ENCODE data around the gene UFD1. TPM values are rescaled to one million over a fixed set of nuclear protein-coding genes. Genes with fewer than 3 reads are reported as not detected.

UFD1 gene
- total RNA-seq, 2 experiments from 2014 or later, result 68.5 to 77.4 TPM

- Mint-ChIP-seq H3K27ac (no peak overlapping the region), H3K36me3 (ENCODE audit: low read depth) (no peaks in the 10 kb centered on the region), H3K4me1 (ENCODE audit: low read depth) (peaks cover 4% of the 10 kb centered on the region), H3K9me3 (peaks cover 3% of the 10 kb centered on the region), H3K27me3 (peaks cover 9% of the 10 kb centered on the region), H3K4me3 (no peak overlapping the region)
- ChIA-PET CTCF (no interaction called here), POLR2A (no interaction called here)
- Histone ChIP-seq H3K27ac (ENCODE audit: low read depth in 1 of 2, low read length in 2 of 2) (no peak overlapping the region), H3K36me3 (ENCODE audit: insufficient read depth, low read length) (no peaks in the 10 kb centered on the region), H3K4me1 (ENCODE audit: insufficient read depth, low read length) (peaks cover 8% of the 10 kb centered on the region), H3K4me3 (ENCODE audit: low read length) (no peak overlapping the region), H3K9me3 (ENCODE audit: control insufficient read depth in 1 of 2, insufficient read depth in 1 of 2, low read length in 2 of 2) (peaks cover 5 to 7% of the 10 kb centered on the region in 2 experiments), H3K27me3 (ENCODE audit: control insufficient read depth in 1 of 2, insufficient read depth in 2 of 2, low read length in 2 of 2) (peaks cover 5 to 8% of the 10 kb centered on the region in 2 experiments)
- intact Hi-C loops (cut with DNase I, micrococcal nuclease), result no loop called here
- ATAC-seq (ENCODE audit: poor library complexity) (no peak), DNase-seq (no peak)
- TF ChIP-seq CTCF (IDR thresholded peaks at IDR 0.05), result no peak
Measured at GRCh38 chr22:19518635-19519034, 39.6 kb upstream of the UFD1 start.

GRCh38 chr22:19517919-19518611, 39.1 kb upstream of the UFD1 start:
- ChIA-PET POLR2A (no interaction called here), CTCF (no interaction called here)
- Histone ChIP-seq H3K36me3 (ENCODE audit: insufficient read depth, low read length) (no peaks in the 10 kb centered on the region), H3K27ac (ENCODE audit: low read depth in 1 of 2, low read length in 2 of 2) (no peak overlapping the region), H3K27me3 (ENCODE audit: control insufficient read depth in 1 of 2, insufficient read depth in 2 of 2, low read length in 2 of 2) (peaks cover 3 to 4% of the 10 kb centered on the region in 2 experiments), H3K4me1 (ENCODE audit: insufficient read depth, low read length) (peaks cover 2% of the 10 kb centered on the region), H3K4me3 (ENCODE audit: low read length) (no peak overlapping the region), H3K9me3 (ENCODE audit: control insufficient read depth in 1 of 2, insufficient read depth in 1 of 2, low read length in 2 of 2) (peaks cover 5 to 7% of the 10 kb centered on the region in 2 experiments)
- H3K9me3 Mint-ChIP-seq, result peaks cover 4% of the 10 kb centered on the region
- no peaks in the 10 kb centered on the region for H3K36me3 Mint-ChIP-seq (ENCODE audit: low read depth)
- H3K4me1 Mint-ChIP-seq (ENCODE audit: low read depth), result peaks cover 4% of the 10 kb centered on the region
- no peak for TF ChIP-seq CTCF (IDR thresholded peaks at IDR 0.05)
- no peak overlapping the region for H3K4me3 Mint-ChIP-seq
- intact Hi-C loops (cut with DNase I, micrococcal nuclease), result no loop called here
- no peak for DNase-seq
- H3K27ac Mint-ChIP-seq, result no peak overlapping the region
- H3K27me3 Mint-ChIP-seq, result peaks cover 5% of the 10 kb centered on the region
- ATAC-seq (ENCODE audit: poor library complexity), result no peak

GRCh38 chr22:19517171-19517500, 38.1 kb upstream of the UFD1 start:
- H3K4me3 ChIP-seq (ENCODE audit: low read length), result no peak overlapping the region
- no peak overlapping the region for H3K27ac ChIP-seq (ENCODE audit: low read depth in 1 of 2, low read length in 2 of 2)
- ChIA-PET CTCF (no interaction called here), POLR2A (no interaction called here)
- peaks cover 4% of the 10 kb centered on the region for H3K9me3 Mint-ChIP-seq
- H3K4me3 Mint-ChIP-seq, result no peak overlapping the region
- intact Hi-C loops (cut with DNase I, micrococcal nuclease), result no loop called here
- no peaks in the 10 kb centered on the region for H3K36me3 Mint-ChIP-seq (ENCODE audit: low read depth)
- no peak for TF ChIP-seq CTCF (IDR thresholded peaks at IDR 0.05)
- H3K27me3 ChIP-seq (ENCODE audit: control insufficient read depth in 1 of 2, insufficient read depth in 2 of 2, low read length in 2 of 2), result no peaks in the 10 kb centered on the region
- H3K27ac Mint-ChIP-seq, result no peak overlapping the region
- peaks cover 5 to 7% of the 10 kb centered on the region in 2 experiments for H3K9me3 ChIP-seq (ENCODE audit: control insufficient read depth in 1 of 2, insufficient read depth in 1 of 2, low read length in 2 of 2)
- ATAC-seq (ENCODE audit: poor library complexity) (no peak), DNase-seq (no peak)
- H3K4me1 Mint-ChIP-seq (ENCODE audit: low read depth), result peaks cover 4% of the 10 kb centered on the region
- H3K4me1 ChIP-seq (ENCODE audit: insufficient read depth, low read length), result no peaks in the 10 kb centered on the region
- H3K27me3 Mint-ChIP-seq, result no peaks in the 10 kb centered on the region
- no peaks in the 10 kb centered on the region for H3K36me3 ChIP-seq (ENCODE audit: insufficient read depth, low read length)

Data from CD4-positive, alpha-beta T cell (primary cell).